Kidney (tissue), 14 donors: ENCODE results near the gene ZSWIM6. TPM values are rescaled to one million over a fixed set of nuclear protein-coding genes. Genes with fewer than 3 reads are reported as not detected.

Source experiments
- DNase-seq, 5 donors: peaks; one replicate each; pipeline ENCODE4 v3.0.0-alpha.2; 2013 to 2020
- FAIRE-seq: peaks from 2 replicates; lab custom pipeline; 2012; peaks lifted over from hg19 to GRCh38; lab: Jason Lieb, UNC
- H3K27ac ChIP-seq, 2 donors: one replicate each; pipeline ENCODE4 v1.7.0; 2013; ENCODE audit warnings: low read depth in 2 of 2, low read length in 2 of 2, inconsistent platforms in 1 of 2
- H3K27me3 ChIP-seq: one replicate; pipeline ENCODE4 v1.7.1; 2013; ENCODE audit warnings: low read length, inconsistent platforms; ENCODE audit not compliant: control insufficient read depth, insufficient read depth
- H3K36me3 ChIP-seq, 3 donors: one replicate each; pipeline versions ENCODE4 v1.7.0 to v1.7.1; 2013; ENCODE audit warnings: low read length in 3 of 3, control low read depth in 1 of 3, inconsistent platforms in 1 of 3; ENCODE audit not compliant: insufficient read depth in 3 of 3, control insufficient read depth in 2 of 3
- H3K4me1 ChIP-seq, 3 donors: one replicate each; pipeline versions ENCODE4 v1.7.0 to v1.7.1; 2013; ENCODE audit warnings: low read length in 3 of 3, inconsistent platforms in 1 of 3, low read depth in 1 of 3; ENCODE audit not compliant: control insufficient read depth in 2 of 3, insufficient read depth in 2 of 3
- H3K4me3 ChIP-seq, 3 donors: one replicate each; pipeline versions ENCODE4 v1.7.0 to v1.8.1; 2013; ENCODE audit warnings: low read length in 3 of 3, control low read depth in 1 of 3, inconsistent platforms in 1 of 3
- H3K9ac ChIP-seq, 3 donors: one replicate each; pipeline versions ENCODE4 v1.7.0 to v1.7.1; 2013; ENCODE audit warnings: low read length in 3 of 3, control low read depth in 1 of 3, inconsistent platforms in 1 of 3
- H3K9me3 ChIP-seq, 3 donors: one replicate each; pipeline versions ENCODE4 v1.7.0 to v1.7.1; 2013; ENCODE audit warnings: low read length in 3 of 3, control low read depth in 1 of 3, inconsistent platforms in 1 of 3; ENCODE audit not compliant: control insufficient read depth in 2 of 3, insufficient read depth in 1 of 3
- intact Hi-C: fragments of 100-400 bp; cut with DNase I; formaldehyde crosslinking; loops from one replicate; pipeline ENCODE4 v1.11.1; 2022
- polyA plus RNA-seq: library from polyadenylated mRNA; stranded (reverse); fragments of 350-450 nt; fragmentation: Illumina TruSeq; extraction: RNeasy Lipid Tissue Mini Kit (QIAGEN cat#74804); gene quantifications from one replicate; pipeline ENCODE4 v1.2.3, GENCODE V29; 2014; ENCODE audit warnings: low read depth, low replicate concordance; ENCODE audit not compliant: insufficient read depth
- total RNA-seq: library from RNA; stranded (reverse); fragmentation: NEBNext Ultra II Directional; extraction: Animal tissue kit (Norgen Biotek cat#: 25700); gene quantifications from one replicate; pipeline ENCODE4 v1.2.1, GENCODE V29; 2021
- TF ChIP-seq, protein P1 (sequence below): IDR thresholded peaks from 3 replicates; pipeline ENCODE4 v1.5.1; 2012; ENCODE audit warnings: mild to moderate bottlenecking, moderate library complexity, borderline replicate concordance; ENCODE audit not compliant: insufficient read depth; ENCODE audit errors: extremely low read depth
- donor health status: control.
- donor health status: control.
- donor health status: control.
- donor health status: control.
- donor health status: control.
- donor health status: DM: yes; HTN: yes; CAD: no.
- donor health status: Normal renal cell carcinoma (clear cell type).

The ZSWIM6 gene
- total and polyA plus RNA-seq, 2 donors from 2014 or later: 2.9 to 20.3 TPM

DNA sequence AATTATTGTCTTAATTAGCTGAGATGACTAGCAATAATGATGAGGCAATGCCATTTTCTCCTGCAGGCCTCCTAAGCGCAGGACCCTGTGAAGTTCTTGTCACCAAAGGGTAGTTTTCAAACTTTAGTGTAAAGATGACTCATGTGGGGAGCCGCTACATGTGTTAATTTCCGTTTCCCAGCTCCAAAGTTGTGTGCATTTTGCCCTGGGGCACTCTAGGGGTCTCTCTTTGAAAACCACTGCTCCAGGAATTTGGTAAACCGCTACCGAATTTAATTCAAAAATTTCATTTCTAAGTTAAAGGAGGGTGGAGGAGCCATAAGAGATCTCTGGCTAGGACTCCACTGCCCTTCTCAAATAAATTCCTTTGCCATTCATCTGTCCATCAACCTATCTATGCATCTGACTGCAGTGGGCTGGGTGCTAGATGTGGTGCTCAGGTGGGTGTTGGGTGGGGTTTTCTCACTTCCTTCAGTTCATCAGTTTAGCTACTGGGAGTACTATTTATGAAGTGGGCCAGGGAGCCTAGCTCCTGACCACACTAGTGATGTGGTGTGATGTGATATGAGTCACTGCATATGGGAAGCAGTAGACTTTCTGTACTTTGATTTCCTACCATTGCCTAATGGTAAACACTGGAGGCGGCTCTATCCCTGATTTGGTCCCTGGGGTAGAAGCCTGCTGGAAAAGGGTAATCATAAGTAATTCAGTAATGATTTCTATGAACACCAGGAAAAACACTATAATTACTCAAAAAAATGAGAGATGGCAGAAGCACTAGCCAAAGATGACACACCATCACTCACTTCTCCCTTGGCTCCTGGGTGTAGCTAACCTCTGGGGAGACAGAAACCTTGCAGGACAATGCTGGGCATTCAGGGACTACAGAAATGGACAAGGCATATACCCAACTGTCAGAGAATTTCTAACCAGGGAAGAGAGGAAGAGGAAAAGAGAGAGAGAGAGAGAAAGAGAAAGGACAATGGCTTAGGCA lies 4.0 kb upstream of the ZSWIM6 start:
- DNase-seq (peak in 1 of 5 donors; percentile 33), FAIRE-seq (no peak)
- intact Hi-C loops: no loop called here
- Histone ChIP-seq H3K9ac (no peak overlapping the region), H3K36me3 (no peaks in the 10 kb centered on the region), H3K27ac (no peak overlapping the region), H3K4me3 (no peak overlapping the region), H3K4me1 (peaks cover 2 to 7% (median 6%) of the 10 kb centered on the region in 3 donors), H3K9me3 (no peaks in the 10 kb centered on the region), H3K27me3 (no peaks in the 10 kb centered on the region)
- TF ChIP-seq, protein P1, sequence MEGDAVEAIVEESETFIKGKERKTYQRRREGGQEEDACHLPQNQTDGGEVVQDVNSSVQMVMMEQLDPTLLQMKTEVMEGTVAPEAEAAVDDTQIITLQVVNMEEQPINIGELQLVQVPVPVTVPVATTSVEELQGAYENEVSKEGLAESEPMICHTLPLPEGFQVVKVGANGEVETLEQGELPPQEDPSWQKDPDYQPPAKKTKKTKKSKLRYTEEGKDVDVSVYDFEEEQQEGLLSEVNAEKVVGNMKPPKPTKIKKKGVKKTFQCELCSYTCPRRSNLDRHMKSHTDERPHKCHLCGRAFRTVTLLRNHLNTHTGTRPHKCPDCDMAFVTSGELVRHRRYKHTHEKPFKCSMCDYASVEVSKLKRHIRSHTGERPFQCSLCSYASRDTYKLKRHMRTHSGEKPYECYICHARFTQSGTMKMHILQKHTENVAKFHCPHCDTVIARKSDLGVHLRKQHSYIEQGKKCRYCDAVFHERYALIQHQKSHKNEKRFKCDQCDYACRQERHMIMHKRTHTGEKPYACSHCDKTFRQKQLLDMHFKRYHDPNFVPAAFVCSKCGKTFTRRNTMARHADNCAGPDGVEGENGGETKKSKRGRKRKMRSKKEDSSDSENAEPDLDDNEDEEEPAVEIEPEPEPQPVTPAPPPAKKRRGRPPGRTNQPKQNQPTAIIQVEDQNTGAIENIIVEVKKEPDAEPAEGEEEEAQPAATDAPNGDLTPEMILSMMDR: no peak

DNA sequence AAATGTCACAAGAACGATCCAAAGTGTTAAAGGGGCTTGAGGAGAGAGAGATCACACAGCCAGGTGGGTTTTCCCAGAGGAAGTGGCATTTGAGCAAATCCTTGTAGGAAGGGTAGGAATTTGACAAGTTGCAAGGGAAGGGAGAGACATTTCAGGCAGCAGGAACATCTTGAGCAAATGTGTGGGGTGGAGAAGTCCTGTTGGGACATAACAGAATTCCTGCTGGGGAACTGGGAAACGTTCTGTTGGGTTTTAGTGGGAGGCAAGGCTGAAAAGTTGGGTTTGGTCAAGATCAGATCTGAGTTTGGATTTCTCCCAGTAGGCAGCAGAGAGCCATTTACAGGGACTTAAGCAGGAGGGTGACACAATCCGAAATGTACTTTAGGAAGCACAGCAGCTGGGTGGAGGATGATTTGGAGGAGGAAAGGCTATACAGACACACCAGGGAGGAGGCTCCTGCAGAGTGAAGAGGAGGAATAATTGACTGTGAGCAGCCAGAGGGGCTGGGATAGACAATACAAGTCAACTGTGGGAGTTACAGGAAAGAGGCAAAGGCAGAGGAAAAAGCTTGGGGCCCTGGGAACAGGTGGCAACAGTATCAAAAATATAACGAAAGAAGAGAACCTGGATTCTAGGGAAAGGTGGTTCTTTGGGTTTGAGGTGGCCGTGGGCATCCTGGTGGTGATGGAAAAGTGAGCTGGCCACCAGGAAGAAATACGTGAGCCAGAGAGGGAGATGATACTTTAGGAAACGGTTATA lies 3.1 kb upstream of the ZSWIM6 start:
- Histone ChIP-seq H3K9me3 (no peaks in the 10 kb centered on the region), H3K27me3 (no peaks in the 10 kb centered on the region), H3K9ac (no peak overlapping the region), H3K27ac (no peak overlapping the region), H3K36me3 (no peaks in the 10 kb centered on the region), H3K4me1 (peaks cover 2 to 4% (median 3%) of the 10 kb centered on the region in 3 donors), H3K4me3 (peak overlapping the region in 1 of 3 donors; percentile 1)
- intact Hi-C loops: no loop called here
- no peak for FAIRE-seq
- DNase-seq: no peak
- TF ChIP-seq, protein P1: no peak

DNA sequence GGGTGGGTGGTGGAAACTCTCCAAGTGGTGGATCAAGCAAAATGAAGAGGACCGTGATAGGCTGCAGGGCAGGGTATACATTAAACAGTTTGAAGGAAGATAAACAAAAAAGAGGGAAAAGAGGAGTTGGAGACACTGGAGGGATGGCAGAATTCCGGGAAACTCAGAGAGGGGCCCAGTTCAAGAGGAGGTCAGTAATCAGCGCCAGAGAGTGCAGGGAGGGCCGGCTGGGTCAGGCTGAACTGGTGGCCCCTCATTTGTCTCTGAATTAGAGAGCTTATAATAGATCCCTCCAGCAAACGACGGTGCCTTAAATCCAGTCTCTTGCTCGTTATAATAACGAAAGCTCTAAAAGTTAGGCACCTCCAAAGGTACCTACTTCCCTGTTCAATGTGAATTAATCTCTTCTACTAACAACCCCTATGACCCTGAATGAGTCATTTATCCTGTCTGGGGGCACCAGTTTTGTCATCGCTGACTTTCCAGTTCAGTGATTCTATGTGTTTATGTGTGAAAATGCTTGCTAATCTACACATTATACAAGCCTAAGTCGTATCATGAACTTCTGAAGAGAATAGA lies 2.4 kb upstream of the ZSWIM6 start:
- Histone ChIP-seq H3K9ac (peak overlapping the region in 2 of 3 donors; percentile 62 to 89), H3K9me3 (no peaks in the 10 kb centered on the region), H3K4me3 (peak overlapping the region; percentile 12 to 86 (median 76)), H3K27me3 (no peaks in the 10 kb centered on the region), H3K4me1 (peaks cover 2 to 6% (median 3%) of the 10 kb centered on the region in 3 donors), H3K27ac (peak overlapping the region; percentile 95 to 97), H3K36me3 (no peaks in the 10 kb centered on the region)
- TF ChIP-seq, protein P1: no peak
- peak in 2 of 5 donors; percentile 47 to 50 for DNase-seq
- intact Hi-C loops: no loop called here
- no peak for FAIRE-seq
